GM12878 (cell line): ENCODE data around the gene ZKSCAN5. TPM values are rescaled to one million over a fixed set of nuclear protein-coding genes. Genes with fewer than 3 reads are reported as not detected.

Experiments
- ATAC-seq: fragments of 200-7000 bp; cut with Tn5 transposase; 3 replicates; pipeline ENCODE4 v1.9.1; 2020; ENCODE audit warnings: mild to moderate bottlenecking, moderate library complexity
- BruUV-seq: library from RNA; stranded (reverse); fragments of 400-500 nt; replicated peaks from 2 replicates; lab custom pipeline; 2021; lab: Mats Ljungman, UMichigan
- CTCF ChIA-PET: fragments of 300-600 bp; sonication (Branson Sonifier 250); formaldehyde crosslinking; extraction: SDS; loops from one replicate; lab custom pipeline; 2021; ENCODE audit warnings: inconsistent platforms; lab: Yijun Ruan, JAX
- POLR2A ChIA-PET: fragments of 350-600 bp; formaldehyde crosslinking; extraction: SDS; loops from one replicate; lab custom pipeline; 2021; ENCODE audit warnings: inconsistent platforms; lab: Charles Lee
- RAD21 ChIA-PET: fragments of 300-600 bp; sonication (Branson Sonifier 250); formaldehyde crosslinking; loops from one replicate; lab custom pipeline; 2023; ENCODE audit warnings: antibody characterized with exemption; ENCODE audit not compliant: unreplicated experiment; lab: Charles Lee
- SMC1A ChIA-PET: fragments of 300-600 bp; sonication (Branson Sonifier 250); formaldehyde crosslinking; loops from one replicate; lab custom pipeline; 2023; ENCODE audit not compliant: unreplicated experiment, uncharacterized antibody; lab: Charles Lee
- DNase-seq: peaks from one replicate; pipeline ENCODE4 v3.0.0-alpha.2; 2011; ENCODE audit warnings: low read depth, low spot score
- FAIRE-seq: peaks from 3 replicates; lab custom pipeline; 2011; peaks lifted over from hg19 to GRCh38; lab: Jason Lieb, UNC
- H2AFZ ChIP-seq: 2 replicates; pipeline ENCODE4 v1.6.0; 2011; ENCODE audit warnings: low read depth, low read length, control low read depth; ENCODE audit not compliant: control insufficient read depth
- H3K27ac ChIP-seq: 2 replicates; pipeline ENCODE4 v1.5.1; 2011; ENCODE audit warnings: control low read depth; ENCODE audit not compliant: control insufficient read depth, insufficient read depth
- H3K27me3 ChIP-seq, 2 experiments: replicated peaks in 1 of 2; 2 replicates each; pipeline versions ENCODE4 v1.6.0 to v1.6.1; 2011; ENCODE audit warnings: low read length in 1 of 2; ENCODE audit not compliant: control insufficient read depth in 2 of 2, insufficient read depth in 2 of 2
- H3K36me3 ChIP-seq, 2 experiments: 2 replicates each; pipeline ENCODE4 v1.5.1; 2011; ENCODE audit warnings: low read length in 1 of 2; ENCODE audit not compliant: control insufficient read depth in 2 of 2, insufficient read depth in 2 of 2
- H3K4me1 ChIP-seq: 2 replicates; pipeline ENCODE4 v1.6.1; 2011; ENCODE audit warnings: mild to moderate bottlenecking, low read length, moderate library complexity, mixed read lengths; ENCODE audit not compliant: control insufficient read depth, insufficient read depth
- H3K4me2 ChIP-seq: 2 replicates; pipeline ENCODE4 v1.6.0; 2011; ENCODE audit warnings: control low read depth; ENCODE audit not compliant: control insufficient read depth, insufficient read depth
- H3K4me3 ChIP-seq: fragments of 200-600 bp; sonication (generic); 2 replicates; pipeline ENCODE4 v1.5.1; 2016
- H3K79me2 ChIP-seq: 2 replicates; pipeline ENCODE4 v1.6.0; 2011; ENCODE audit warnings: low read length; ENCODE audit not compliant: control insufficient read depth, insufficient read depth
- H3K9ac ChIP-seq: 2 replicates; pipeline ENCODE4 v1.8.0; 2011; ENCODE audit warnings: low read length, control low read depth, mixed read lengths; ENCODE audit not compliant: control insufficient read depth, insufficient read depth
- H3K9me3 ChIP-seq: replicated peaks from 3 replicates; pipeline ENCODE4 v1.5.1; 2011; ENCODE audit warnings: mild to moderate bottlenecking, low read length; ENCODE audit not compliant: control insufficient read depth, insufficient read depth
- H4K20me1 ChIP-seq: 2 replicates; pipeline ENCODE4 v1.6.0; 2011; ENCODE audit not compliant: control insufficient read depth, insufficient read depth
- BCL11A ChIP-seq: IDR thresholded peaks from 2 replicates; pipeline ENCODE4 v1.6.1; 2011; ENCODE audit warnings: low read depth, low read length
- CEBPB ChIP-seq, 2 experiments: fragments of 150-350 bp in 1 of 2; IDR thresholded peaks; 2 replicates each; pipeline ENCODE4 v1.6.1; 2012 to 2014; ENCODE audit warnings: low read depth in 2 of 2, low read length in 2 of 2, borderline replicate concordance in 1 of 2, inconsistent platforms in 1 of 2
- EED ChIP-seq: sonication (generic); IDR thresholded peaks from 2 replicates; pipeline ENCODE4 v1.6.1; 2016; ENCODE audit warnings: antibody characterized with exemption, low read depth
- EP300 ChIP-seq, 2 experiments: fragments of 150-350 bp in 1 of 2; IDR thresholded peaks; 2 replicates each; pipeline ENCODE4 v1.6.1; 2011 to 2012; ENCODE audit warnings: low read depth in 2 of 2, low read length in 2 of 2, borderline replicate concordance in 1 of 2, improper control_type of control experiment in 1 of 2, inconsistent platforms in 1 of 2; ENCODE audit not compliant: control insufficient read depth in 1 of 2
- HDAC2 ChIP-seq: fragments of 200-600 bp; sonication (generic); IDR thresholded peaks from 2 replicates; pipeline ENCODE4 v1.6.1; 2017
- MTA3 ChIP-seq: IDR thresholded peaks from 2 replicates; pipeline ENCODE4 v1.6.1; 2012; ENCODE audit warnings: low read length, inconsistent platforms, borderline replicate concordance
- NKRF ChIP-seq: fragments of 450-650 bp; conservative IDR thresholded peaks from 2 replicates; pipeline ENCODE4 v1.6.1; 2017; ENCODE audit warnings: mild to moderate bottlenecking, moderate library complexity
- POU2F2 ChIP-seq: IDR thresholded peaks from 3 replicates; pipeline ENCODE4 v1.6.1; 2011; ENCODE audit warnings: low read depth, mild to moderate bottlenecking, low read length, borderline replicate concordance
- REST ChIP-seq: IDR thresholded peaks from 2 replicates; pipeline ENCODE4 v1.6.1; 2012; ENCODE audit warnings: mild to moderate bottlenecking, low read depth, low read length
- SREBF1 ChIP-seq: IDR thresholded peaks from 2 replicates; pipeline ENCODE4 v1.6.1; 2012; ENCODE audit warnings: mild to moderate bottlenecking, low read length
- TCF7 ChIP-seq: IDR thresholded peaks from 2 replicates; pipeline ENCODE4 v1.6.1; 2014; ENCODE audit warnings: antibody characterized with exemption, borderline replicate concordance
- YY1 ChIP-seq: IDR thresholded peaks from 2 replicates; pipeline ENCODE4 v1.6.1; 2011; ENCODE audit warnings: low read depth, mild to moderate bottlenecking, low read length
- ZZZ3 ChIP-seq: IDR thresholded peaks from 2 replicates; pipeline ENCODE4 v1.6.1; 2011; ENCODE audit warnings: low read depth; ENCODE audit not compliant: control insufficient read depth, insufficient read length
- WGBS: methylation state at CpG from one replicate; pipeline ENCODE4 v1.1.6; 2016; ENCODE audit warnings: low lambda C conversion rate; ENCODE audit not compliant: insufficient replicate concordance, insufficient coverage; ENCODE audit errors: missing lambda C conversion rate; 5-methylcytosine and 5-hydroxymethylcytosine counted together
- in situ Hi-C: fragments of 300-500 bp; cut with MboI; formaldehyde crosslinking; loops from 9 replicates; pipeline ENCODE4 v1.14.3; 2018; ENCODE audit warnings: mixed read lengths
- intact Hi-C: fragments of 100-400 bp; cut with micrococcal nuclease; formaldehyde crosslinking; loops from one replicate; pipeline ENCODE4 v1.14.2; 2022; ENCODE audit not compliant: unreplicated experiment
- polyA plus RNA-seq, 11 experiments: library from polyadenylated mRNA; depleted of rRNA in 4 of 11; unstranded in 6 of 11; stranded (reverse) in 5 of 11; fragments of >200 nt; fragmentation: Nextera tagmentation in 4 of 11; fragmentation: Illumina TruSeq in 1 of 11; extraction: Ambion mirVana in 4 of 11; extraction: Trizol in 1 of 11; gene quantifications; 1 replicate in 1 of 11; 2 replicates in 10 of 11; pipeline versions ENCODE4 v1.2.1 to v1.2.3, GENCODE V29; 2011 to 2016; ENCODE audit warnings: inconsistent platforms in 2 of 11, missing spikeins in 2 of 11, low read depth in 1 of 11
- total RNA-seq, 4 experiments: library from RNA; depleted of rRNA in 3 of 4; stranded (reverse); fragments of >200 nt in 3 of 4; fragmentation: Illumina TruSeq in 1 of 4; extraction: Trizol in 1 of 4; gene quantifications; 2 replicates each; pipeline versions ENCODE4 v1.2.1 to v1.2.3, GENCODE V29; 2013 to 2021

The ZKSCAN5 gene
- total and polyA plus RNA-seq, 10 of the 15 experiments (the other 5 are each of a cell fraction or from before 2014, with no cell fraction given), result 2.5 to 10.1 (median 7.7) TPM

DNA sequence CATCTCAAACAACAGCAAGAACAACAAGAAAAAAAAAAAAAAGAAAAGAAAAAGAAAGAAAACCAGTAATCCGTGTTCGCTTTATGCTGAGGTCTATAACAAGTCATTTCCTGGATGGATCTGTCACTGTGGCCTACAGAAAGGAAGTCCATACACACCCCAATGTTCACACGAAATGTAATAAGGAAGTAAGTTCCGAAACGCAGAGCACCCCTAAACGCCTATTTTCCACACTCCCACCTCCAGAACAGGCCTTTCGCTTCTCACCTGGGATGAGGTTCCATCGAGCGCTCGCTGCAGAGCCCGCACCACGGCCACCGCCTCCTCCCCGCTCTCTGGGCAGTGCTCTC is 5.1 kb upstream of the ZKSCAN5 start (continued):
- TF ChIP-seq CEBPB (IDR thresholded peaks at IDR 0.05; ENCODE audit: borderline replicate concordance in 1 of 2, low read depth in 2 of 2, low read length in 2 of 2), result no peak
- no peak for TF ChIP-seq NKRF
- TF ChIP-seq MTA3, result 0 out of 2 replicates have a peak, but pooled peaks have one; percentile 11
- TF ChIP-seq, all 136 proteins: peak for 3

DNA sequence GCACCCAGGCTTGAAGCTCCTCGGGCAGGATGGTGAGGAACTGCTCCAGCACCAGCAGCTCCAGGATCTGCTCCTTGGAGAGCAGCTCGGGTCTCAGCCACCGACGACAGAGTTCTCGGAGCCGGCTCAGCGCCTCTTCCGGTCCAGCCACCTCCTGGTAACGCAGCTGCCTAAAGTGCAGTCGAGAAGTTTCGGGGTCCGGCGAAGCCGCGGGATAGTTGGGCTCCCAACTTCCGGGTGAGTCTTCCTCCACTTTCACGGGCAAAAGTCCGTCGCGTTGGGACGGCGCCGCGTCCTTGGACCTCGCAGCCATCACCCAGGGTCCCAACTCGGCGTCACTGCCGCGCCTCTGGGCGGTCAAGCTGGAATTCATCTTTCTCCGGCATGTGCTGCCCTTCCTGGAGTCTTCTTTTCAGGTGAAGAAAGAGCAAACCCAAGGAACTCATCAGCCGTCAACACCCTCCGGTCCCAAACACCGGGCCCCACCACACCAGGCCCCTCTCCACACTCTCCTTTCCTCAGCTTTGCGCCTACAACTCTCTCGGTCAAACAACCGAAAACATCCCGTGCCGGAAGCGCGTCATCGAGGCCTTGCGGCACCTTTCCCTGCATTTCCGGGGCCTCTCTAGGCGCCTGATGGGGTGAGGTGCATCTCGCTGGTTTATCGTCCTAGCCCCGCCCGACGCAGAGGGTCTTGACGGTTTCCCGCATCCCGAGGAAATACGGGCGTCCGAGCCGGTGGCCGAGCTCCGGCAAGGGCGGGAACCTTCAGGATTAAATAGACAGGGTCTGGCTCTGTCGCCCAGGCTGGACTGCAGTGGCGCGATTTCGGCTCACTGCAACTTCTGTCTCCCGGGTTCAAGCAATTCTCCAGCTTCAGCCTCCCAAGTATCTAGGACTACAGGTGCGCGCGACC is 4.5 kb upstream of the ZKSCAN5 start, which contains the start of gene ZNF394:
ZNF394 (minus strand) TSS at position 561 of the 916 bp plus-strand sequence; CDS start at position 373, 188 bp downstream.
- Histone ChIP-seq H3K4me3 (peak within 1 kb of the TSS; percentile 95), H3K27me3 (no peaks in the 10 kb centered on the region), H3K27ac (peak within 1 kb of the TSS; percentile 92), H3K79me2 (peaks cover 44% of the 10 kb centered on the region), H3K9me3 (peaks cover 6% of the 10 kb centered on the region; the same call in 2 of the 3 replicates), H3K9ac (peak within 1 kb of the TSS; percentile 94), H2AFZ (peak within 1 kb of the TSS; percentile 88), H3K4me1 (no peaks in the 10 kb centered on the region), H3K4me2 (peak within 1 kb of the TSS; percentile 68), H3K36me3 (peaks cover 0 to 10% of the 10 kb centered on the region in 2 experiments; a peak in 1 of 4 replicates), H4K20me1 (no peaks in the 10 kb centered on the region)
- ATAC-seq (peak; percentile 66), DNase-seq (peak; percentile 62), FAIRE-seq (no peak)
- in situ Hi-C loops (no loop called here), intact Hi-C loops (loop anchor here (2.0 kb wide), 2 partner anchors 27 to 59 kb away; partner anchors contain the start of genes ZNF655 and ZNF789)
- TSS peak; percentile 92 for BruUV-seq
- CTCF ChIA-PET, result interaction anchor here (0.6 to 1.5 kb wide), 4 partner anchors 16 to 91 kb away, joined by 3 to 4 read pairs (median 3); partner anchors contain the start of genes BUD31, PDAP1 and ZNF655
- POLR2A ChIA-PET, result interaction anchor here (0.5 to 2.3 kb wide), 7 partner anchors 12 to 91 kb away, joined by 3 to 15 read pairs (median 3); partner anchors contain the start of genes BUD31 and ZNF655
- under 1% methylated on average over 67 of the region's 68 CpGs for WGBS
- RAD21 ChIA-PET, result interaction anchor here (0.6 to 1.4 kb wide), 3 partner anchors 34 to 98 kb away, joined by 3 to 5 read pairs (median 3); partner anchors contain the start of genes ATP5MF, BUD31 and PDAP1
- SMC1A ChIA-PET, result interaction anchor here (1.4 kb wide), 1 partner anchor 10 kb away, joined by 3 read pairs; no protein-coding TSS in a partner anchor
- TF ChIP-seq EED (peak; percentile 37), HDAC2 (no peak), TCF7 (no peak), EP300 (IDR thresholded peaks at IDR 0.05; ENCODE audit: borderline replicate concordance in 1 of 2, control insufficient read depth in 1 of 2, low read depth in 2 of 2, low read length in 2 of 2) (peak in 1 of 2 experiments; percentile 51; a peak in 1 of 4 replicates), SREBF1 (peak; percentile 47; the same call in 1 of the 2 replicates), YY1 (peak; percentile 5; the same call in 1 of the 2 replicates), BCL11A (no peak), POU2F2 (peak; percentile 75), ZZZ3 (no peak), REST (no peak)
